ENCODE results near the gene SLC29A1. TPM values are rescaled to one million over a fixed set of nuclear protein-coding genes. Genes with fewer than 3 reads are reported as not detected.
A peak's percentile ranks its signal among the peaks of the same experiment; 100 is the strongest.

Gene SLC29A1
- total RNA-seq, 1 experiment from 2014 or later: 54.7 TPM

- Histone ChIP-seq H3K9me3 (ENCODE audit: low read length) (no peaks in the 10 kb centered on the region), H2AFZ (ENCODE audit: low read length) (no peak overlapping the region), H4K20me1 (ENCODE audit: low read length) (no peaks in the 10 kb centered on the region), H3K27ac (ENCODE audit: low read length) (no peak overlapping the region), H3K79me2 (ENCODE audit: low read length) (peaks cover 17% of the 10 kb centered on the region), H3F3A (ENCODE audit: low read length, unreplicated experiment) (no peaks in the 10 kb centered on the region), H3K27me3 (ENCODE audit: low read length) (peaks cover 33% of the 10 kb centered on the region), H3K36me3 (ENCODE audit: low read depth, low read length) (no peaks in the 10 kb centered on the region), H3K4me3 (ENCODE audit: low read length) (no peak overlapping the region), H3K9ac (ENCODE audit: low read length) (no peak overlapping the region), H3K4me2 (ENCODE audit: low read length) (no peak overlapping the region), H3K4me1 (ENCODE audit: insufficient read depth, low read length) (peaks cover 16% of the 10 kb centered on the region), H3K9me2 (replicated peaks; ENCODE audit: low read length) (no peaks in the 10 kb centered on the region)
- intact Hi-C loops (cut with micrococcal nuclease): loop anchor here (1.0 to 5.0 kb wide), 2 partner anchors 34 to 70 kb away; no protein-coding TSS in a partner anchor
- TF ChIP-seq CTCF (conservative IDR thresholded peaks at IDR 0.05; ENCODE audit: low read depth, low read length): peak; percentile 95
- no peak for TF ChIP-seq EZH2phosphoT487 (IDR thresholded peaks at IDR 0.05; ENCODE audit: borderline replicate concordance, low read length)
- ATAC-seq (no peak), DNase-seq (peak; percentile 76)
- BruUV-seq (replicated peaks): no TSS peak
- POLR2A ChIA-PET (ENCODE audit: unreplicated experiment): interaction anchor here (0.6 kb wide), 1 partner anchor 45 kb away, joined by 5 read pairs; the partner anchor contains the start of gene SLC29A1
- CTCF ChIA-PET: interaction anchor here (0.6 to 1.9 kb wide), 3 partner anchors 45 to 169 kb away, joined by 3 to 7 read pairs (median 4); partner anchors contain the start of gene AARS2
Measured at GRCh38 chr6:44268095-44268628, 44.8 kb downstream of the SLC29A1 start.

- no peak for TF ChIP-seq CTCF (conservative IDR thresholded peaks at IDR 0.05; ENCODE audit: low read depth, low read length)
- no peak for TF ChIP-seq EZH2 (IDR thresholded peaks at IDR 0.05; ENCODE audit: low read length, unreplicated experiment)
- no peak for TF ChIP-seq EZH2phosphoT487 (IDR thresholded peaks at IDR 0.05; ENCODE audit: borderline replicate concordance, low read length)
- BruUV-seq (replicated peaks): no TSS peak
- Histone ChIP-seq H2AFZ (ENCODE audit: low read length) (no peak overlapping the region), H3K36me3 (ENCODE audit: low read depth, low read length) (no peaks in the 10 kb centered on the region), H3K9me2 (replicated peaks; ENCODE audit: low read length) (no peaks in the 10 kb centered on the region), H3F3A (ENCODE audit: low read length, unreplicated experiment) (no peaks in the 10 kb centered on the region), H3K27me3 (ENCODE audit: low read length) (peaks cover 33% of the 10 kb centered on the region), H4K20me1 (ENCODE audit: low read length) (no peaks in the 10 kb centered on the region), H3K9ac (ENCODE audit: low read length) (no peak overlapping the region), H3K27ac (ENCODE audit: low read length) (no peak overlapping the region), H3K4me2 (ENCODE audit: low read length) (no peak overlapping the region), H3K9me3 (ENCODE audit: low read length) (no peaks in the 10 kb centered on the region), H3K4me1 (ENCODE audit: insufficient read depth, low read length) (peaks cover 4% of the 10 kb centered on the region), H3K79me2 (ENCODE audit: low read length) (peaks cover 6% of the 10 kb centered on the region), H3K4me3 (ENCODE audit: low read length) (no peak overlapping the region)
- POLR2A ChIA-PET (ENCODE audit: unreplicated experiment): no interaction called here
- ATAC-seq: no peak
- intact Hi-C loops (cut with micrococcal nuclease): loop anchor here (5.0 kb wide), 1 partner anchor 33 kb away; no protein-coding TSS in a partner anchor
- CTCF ChIA-PET: no interaction called here
- no peak for DNase-seq
Measured at GRCh38 chr6:44269178-44269920, 46.0 kb downstream of the SLC29A1 start.
